NB4 (cell line): ENCODE measurements around the gene WNT7B.

Experiments
- DNase-seq: peaks from one replicate; pipeline ENCODE4 v3.0.0; 2010; ENCODE audit warnings: low read depth
- H3K4me3 ChIP-seq: one replicate; pipeline ENCODE4 v1.5.1; 2011; ENCODE audit warnings: mild to moderate bottlenecking, low read depth, low read length, moderate library complexity
- CTCF ChIP-seq: IDR thresholded peaks from one replicate; pipeline ENCODE4 v1.5.1; 2012; ENCODE audit warnings: low read depth, low read length
- MAX ChIP-seq: IDR thresholded peaks from 2 replicates; pipeline ENCODE4 v1.6.1; 2011; ENCODE audit warnings: low read depth, low read length
- MYC ChIP-seq: IDR thresholded peaks from 2 replicates; pipeline ENCODE4 v1.6.1; 2011; ENCODE audit warnings: low read depth, low read length
- POLR2A ChIP-seq: IDR thresholded peaks from 2 replicates; pipeline ENCODE4 v1.6.1; 2011; ENCODE audit warnings: mild to moderate bottlenecking; ENCODE audit not compliant: insufficient read length; ENCODE audit errors: extremely low read depth

Gene WNT7B

GRCh38 chr22:45915841-45916240, 61.1 kb downstream of the WNT7B start:
- DNase-seq, result no peak
- no peak for TF ChIP-seq CTCF
- no peak for TF ChIP-seq MAX
- no peak for TF ChIP-seq POLR2A
- TF ChIP-seq MYC, result no peak
- H3K4me3 ChIP-seq, result no peak overlapping the region

GRCh38 chr22:45915151-45915550, 61.8 kb downstream of the WNT7B start:
- DNase-seq, result no peak
- TF ChIP-seq MAX (no peak), POLR2A (no peak), CTCF (no peak), MYC (no peak)
- no peak overlapping the region for H3K4me3 ChIP-seq

- TF ChIP-seq MYC (no peak), POLR2A (no peak), MAX (no peak), CTCF (no peak)
- no peak overlapping the region for H3K4me3 ChIP-seq
- DNase-seq, result no peak
Measured at GRCh38 chr22:45914309-45914708, 62.7 kb downstream of the WNT7B start.

- no peak overlapping the region for H3K4me3 ChIP-seq
- TF ChIP-seq MAX (no peak), CTCF (no peak), MYC (no peak), POLR2A (no peak)
- DNase-seq, result no peak
Measured at GRCh38 chr22:45912910-45913309, 64.1 kb downstream of the WNT7B start.

GRCh38 chr22:45911601-45912271, 65.2 kb downstream of the WNT7B start:
- H3K4me3 ChIP-seq, result no peak overlapping the region
- peak; percentile 81 for DNase-seq
- TF ChIP-seq CTCF (no peak), POLR2A (no peak), MAX (peak; percentile 13; the same call in 1 of the 2 replicates), MYC (peak; percentile 41; the same call in 1 of the 2 replicates)

GRCh38 chr22:45910928-45911467, 66.0 kb downstream of the WNT7B start:
- H3K4me3 ChIP-seq, result no peak overlapping the region
- no peak for DNase-seq
- no peak for TF ChIP-seq MAX
- no peak for TF ChIP-seq POLR2A
- no peak for TF ChIP-seq MYC
- no peak for TF ChIP-seq CTCF
